HEK293 (cell line): ENCODE data around the gene PIK3R3.

Experiments used
- CTCF ChIA-PET: fragments of 350-600 bp; formaldehyde crosslinking; extraction: SDS; loops from one replicate; lab custom pipeline; 2021; ENCODE audit warnings: antibody characterized with exemption; lab: Yijun Ruan, JAX
- POLR2A ChIA-PET: fragments of 300-600 bp; formaldehyde crosslinking; extraction: SDS; loops from one replicate; lab custom pipeline; 2020; ENCODE audit warnings: antibody characterized with exemption, inconsistent platforms; lab: Yijun Ruan, JAX
- H3K27ac ChIP-seq: fragments of 200-500 bp; sonication (Bioruptor generic); 2 replicates; pipeline ENCODE4 v1.5.1; 2014; ENCODE audit warnings: low read depth, low read length, control low read depth, inconsistent platforms; ENCODE audit errors: extremely low read depth
- H3K36me3 ChIP-seq, 2 experiments: fragments of 200-500 bp in 1 of 2; sonication (Bioruptor generic) in 1 of 2; 1 replicate in 1 of 2; 2 replicates in 1 of 2; pipeline ENCODE4 v1.5.1; 2014 to 2017; ENCODE audit warnings: inconsistent platforms in 2 of 2, low read length in 2 of 2; ENCODE audit not compliant: control insufficient read depth in 2 of 2, insufficient read depth in 1 of 2
- H3K4me1 ChIP-seq: fragments of 200-500 bp; sonication (Bioruptor generic); 2 replicates; pipeline ENCODE4 v1.5.1; 2014; ENCODE audit warnings: mild to moderate bottlenecking, low read length, inconsistent platforms; ENCODE audit not compliant: control insufficient read depth, insufficient read depth
- H3K4me3 ChIP-seq: 2 replicates; pipeline ENCODE4 v1.5.1; 2011; ENCODE audit warnings: low read depth, mild to moderate bottlenecking, control low read depth, low read length, moderate library complexity
- H3K9me3 ChIP-seq: fragments of 200-500 bp; sonication (Bioruptor generic); 2 replicates; pipeline ENCODE4 v1.5.1; 2014; ENCODE audit warnings: low read depth, low read length, inconsistent platforms; ENCODE audit not compliant: control insufficient read depth, insufficient read depth
- IKZF3 ChIP-seq: fragments of 450-650 bp; IDR thresholded peaks from 2 replicates; pipeline ENCODE4 v1.5.0; 2018; ENCODE audit warnings: missing biosample characterization, mild to moderate bottlenecking, missing genetic modification characterization, moderate library complexity
- KLF1 ChIP-seq: fragments of 450-650 bp; formaldehyde crosslinking; IDR thresholded peaks from 2 replicates; pipeline ENCODE4 v1.5.1; 2016; ENCODE audit warnings: missing biosample characterization, missing genetic modification characterization
- KLF16 ChIP-seq: fragments of 450-650 bp; formaldehyde crosslinking; IDR thresholded peaks from 2 replicates; pipeline ENCODE4 v1.5.1; 2017; ENCODE audit warnings: missing biosample characterization, missing genetic modification characterization
- OSR2 ChIP-seq: fragments of 450-650 bp; formaldehyde crosslinking; IDR thresholded peaks from 2 replicates; pipeline ENCODE4 v1.5.1; 2016; ENCODE audit warnings: missing biosample characterization, missing genetic modification characterization
- PRDM1 ChIP-seq: fragments of 450-650 bp; formaldehyde crosslinking; IDR thresholded peaks from 2 replicates; pipeline ENCODE4; 2016; ENCODE audit warnings: missing biosample characterization, missing genetic modification characterization
- PRDM10 ChIP-seq: fragments of 450-650 bp; formaldehyde crosslinking; IDR thresholded peaks from 2 replicates; pipeline ENCODE4 v1.5.1; 2016; ENCODE audit warnings: missing biosample characterization, missing genetic modification characterization
- PRDM4 ChIP-seq: fragments of 450-650 bp; formaldehyde crosslinking; IDR thresholded peaks from 2 replicates; pipeline ENCODE4 v1.5.1; 2017; ENCODE audit warnings: missing biosample characterization, missing genetic modification characterization
- SCRT2 ChIP-seq: fragments of 450-650 bp; formaldehyde crosslinking; IDR thresholded peaks from 2 replicates; pipeline ENCODE4 v1.5.1; 2016; ENCODE audit warnings: missing biosample characterization, missing genetic modification characterization
- ZBTB20 ChIP-seq: fragments of 450-650 bp; formaldehyde crosslinking; IDR thresholded peaks from 2 replicates; pipeline ENCODE4 v1.5.1; 2016; ENCODE audit warnings: missing biosample characterization, missing genetic modification characterization
- ZBTB21 ChIP-seq: fragments of 450-650 bp; formaldehyde crosslinking; IDR thresholded peaks from 2 replicates; pipeline ENCODE4 v1.5.1; 2017; ENCODE audit warnings: missing biosample characterization, missing genetic modification characterization
- ZBTB8A ChIP-seq: fragments of 450-650 bp; formaldehyde crosslinking; IDR thresholded peaks from 2 replicates; pipeline ENCODE4 v1.5.1; 2016; ENCODE audit warnings: missing biosample characterization, missing genetic modification characterization
- ZEB2 ChIP-seq: fragments of 450-650 bp; formaldehyde crosslinking; IDR thresholded peaks from 2 replicates; pipeline ENCODE4 v1.5.1; 2016; ENCODE audit warnings: missing biosample characterization, missing genetic modification characterization
- ZFP69B ChIP-seq: fragments of 450-650 bp; formaldehyde crosslinking; IDR thresholded peaks from 2 replicates; pipeline ENCODE4 v1.5.1; 2016; ENCODE audit warnings: missing biosample characterization, missing genetic modification characterization
- ZNF184 ChIP-seq: fragments of 450-650 bp; IDR thresholded peaks from 2 replicates; pipeline ENCODE4 v1.5.1; 2018; ENCODE audit warnings: missing biosample characterization, mild to moderate bottlenecking, missing genetic modification characterization
- ZNF335 ChIP-seq: fragments of 450-650 bp; formaldehyde crosslinking; conservative IDR thresholded peaks from 2 replicates; pipeline ENCODE4 v1.5.1; 2016; ENCODE audit warnings: missing biosample characterization, missing genetic modification characterization
- ZNF350 ChIP-seq: fragments of 450-650 bp; formaldehyde crosslinking; IDR thresholded peaks from 2 replicates; pipeline ENCODE4 v1.5.0; 2017; ENCODE audit warnings: missing biosample characterization, mild to moderate bottlenecking, missing genetic modification characterization
- ZNF391 ChIP-seq: fragments of 450-650 bp; formaldehyde crosslinking; IDR thresholded peaks from 2 replicates; pipeline ENCODE4 v1.5.1; 2016; ENCODE audit warnings: low read depth, missing biosample characterization, missing genetic modification characterization, borderline replicate concordance
- ZNF423 ChIP-seq: fragments of 450-650 bp; formaldehyde crosslinking; IDR thresholded peaks from 2 replicates; pipeline ENCODE4 v1.5.1; 2016; ENCODE audit warnings: missing biosample characterization, missing genetic modification characterization
- ZNF544 ChIP-seq: fragments of 450-650 bp; formaldehyde crosslinking; IDR thresholded peaks from 2 replicates; pipeline ENCODE4 v1.5.0; 2017; ENCODE audit warnings: missing biosample characterization, missing genetic modification characterization
- ZNF610 ChIP-seq: fragments of 450-650 bp; formaldehyde crosslinking; IDR thresholded peaks from 2 replicates; pipeline ENCODE4 v1.5.1; 2016; ENCODE audit warnings: missing biosample characterization, missing genetic modification characterization, borderline replicate concordance
- ZNF660 ChIP-seq: fragments of 450-650 bp; IDR thresholded peaks from 2 replicates; pipeline ENCODE4 v1.5.1; 2018; ENCODE audit warnings: missing biosample characterization, mild to moderate bottlenecking, missing genetic modification characterization
- ZNF692 ChIP-seq: fragments of 450-650 bp; formaldehyde crosslinking; IDR thresholded peaks from 2 replicates; pipeline ENCODE4 v1.5.1; 2016; ENCODE audit warnings: missing biosample characterization, missing genetic modification characterization
- ZNF704 ChIP-seq: fragments of 450-650 bp; formaldehyde crosslinking; IDR thresholded peaks from 2 replicates; pipeline ENCODE4 v1.5.1; 2016; ENCODE audit warnings: missing biosample characterization, missing genetic modification characterization

The PIK3R3 gene

GRCh38 chr1:46134660-46135331 lies 2.4 kb upstream of the PIK3R3 start (continued):
- 0 out of 2 replicates have a peak, but pooled peaks have one; percentile 7 for TF ChIP-seq IKZF3 (tag by site-specific recombination)
- TF ChIP-seq OSR2 (tag by site-specific recombination): peak; percentile 86
- TF ChIP-seq ZNF184: no peak
- no peak for TF ChIP-seq ZNF610
- no peak for TF ChIP-seq ZNF544
- peak; percentile 58 for TF ChIP-seq ZBTB21 (tag by site-specific recombination)
- TF ChIP-seq PRDM1: peak; percentile 61
- TF ChIP-seq ZNF391 (tag by site-specific recombination): no peak
- TF ChIP-seq PRDM4 (tag by site-specific recombination): 0 out of 2 replicates have a peak, but pooled peaks have one; percentile 7
- TF ChIP-seq SCRT2 (tag by site-specific recombination): peak; percentile 72; the same call in 1 of the 2 replicates
- TF ChIP-seq ZNF660: peak; percentile 37; the same call in 1 of the 2 replicates
- no peak for TF ChIP-seq ZBTB8A (tag by site-specific recombination)
- peak; percentile 14; the same call in 1 of the 2 replicates for TF ChIP-seq ZEB2
- no peak for TF ChIP-seq ZNF350 (tag by site-specific recombination)

GRCh38 chr1:46133781-46134350 lies 1.4 kb upstream of the PIK3R3 start:
- H3K4me3 ChIP-seq: no peak overlapping the region
- H3K27ac ChIP-seq: peak overlapping the region; percentile 100
- ChIA-PET POLR2A (no interaction called here), CTCF (interaction anchor here (0.6 to 1.6 kb wide), 5 partner anchors 48 to 552 kb away, joined by 3 to 7 read pairs (median 4); no protein-coding TSS in a partner anchor)
- peaks cover 10% of the 10 kb centered on the region for H3K4me1 ChIP-seq
- no peaks in the 10 kb centered on the region for H3K9me3 ChIP-seq
- TF ChIP-seq ZNF335 (tag by site-specific recombination) (no peak), ZNF692 (tag by site-specific recombination) (no peak), ZFP69B (tag by site-specific recombination) (no peak)
- no peaks in the 10 kb centered on the region for H3K36me3 ChIP-seq

- Histone ChIP-seq H3K36me3 (no peaks in the 10 kb centered on the region), H3K27ac (peak overlapping the region; percentile 100), H3K9me3 (no peaks in the 10 kb centered on the region), H3K4me3 (peak overlapping the region; percentile 56), H3K4me1 (peaks cover 10% of the 10 kb centered on the region)
- ChIA-PET POLR2A (interaction anchor here (1.1 kb wide), 1 partner anchor 79 kb away, joined by 5 read pairs; no protein-coding TSS in a partner anchor), CTCF (interaction anchor here (1.3 kb wide), 1 partner anchor 94 kb away, joined by 5 read pairs; no protein-coding TSS in a partner anchor)
- 0 out of 2 replicates have a peak, but pooled peaks have one; percentile 88 for TF ChIP-seq ZNF704 (tag by site-specific recombination)
- TF ChIP-seq PRDM10 (tag by site-specific recombination): peak; percentile 89
- TF ChIP-seq ZBTB20 (tag by site-specific recombination): peak; percentile 40; the same call in 1 of the 2 replicates
- peak; percentile 58; the same call in 1 of the 2 replicates for TF ChIP-seq KLF16
- no peak for TF ChIP-seq KLF1
- TF ChIP-seq ZNF423 (tag by site-specific recombination): 0 out of 2 replicates have a peak, but pooled peaks have one; percentile 54
Measured at GRCh38 chr1:46133181-46133658, 791 bp upstream of the PIK3R3 start.
